ENCODE results near the gene IQCF6. TPM values are rescaled to one million over a fixed set of nuclear protein-coding genes. Genes with fewer than 3 reads are reported as not detected.
"Not testable (repeated sequence)": the region's sequence is repeated elsewhere in the genome, so short reads cannot be mapped to it uniquely, and the experiment has no call there.

IQCF6 gene
- not detected for total RNA-seq
- long read RNA-seq: 0 reads

- intact Hi-C loops (cut with DNase I): no loop called here
- DNase-seq: no peak
- no peak for ATAC-seq (ENCODE audit: poor library complexity)
These were observed at the start of gene IQCF6 for GRCh38 chr3:51779137-51779536. Gene IQCF6 (minus strand): TSS chr3:51779237. CDS start chr3:51779224, 13 bp downstream.

- DNase-seq (no peak), ATAC-seq (ENCODE audit: poor library complexity) (no peak)
- intact Hi-C loops (cut with DNase I): no loop called here
These were observed 49.3 kb upstream of the IQCF6 start for GRCh38 chr3:51828297-51828696.

GRCh38 chr3:51819709-51820406 lies 40.8 kb upstream of the IQCF6 start:
- ATAC-seq (ENCODE audit: poor library complexity) (no peak), DNase-seq (no peak)
- intact Hi-C loops (cut with DNase I): no loop called here

GRCh38 chr3:51819151-51819550 lies 40.1 kb upstream of the IQCF6 start:
- intact Hi-C loops (cut with DNase I): no loop called here
- ATAC-seq (ENCODE audit: poor library complexity) (no peak), DNase-seq (no peak)

GRCh38 chr3:51817375-51817774 lies 38.3 kb upstream of the IQCF6 start:
- intact Hi-C loops (cut with DNase I): no loop called here
- ATAC-seq (ENCODE audit: poor library complexity) (no peak), DNase-seq (no peak)

GRCh38 chr3:51816723-51817122 lies 37.7 kb upstream of the IQCF6 start:
- DNase-seq (no peak), ATAC-seq (ENCODE audit: poor library complexity) (no peak)
- intact Hi-C loops (cut with DNase I): no loop called here

- intact Hi-C loops (cut with DNase I): no loop called here
- ATAC-seq (ENCODE audit: poor library complexity) (no peak), DNase-seq (no peak)
These were observed 36.6 kb upstream of the IQCF6 start for GRCh38 chr3:51815614-51816013.

- intact Hi-C loops (cut with DNase I): no loop called here
- DNase-seq: no peak
- no peak for ATAC-seq (ENCODE audit: poor library complexity)
These were observed 35.0 kb upstream of the IQCF6 start for GRCh38 chr3:51814034-51814433.

- ATAC-seq (ENCODE audit: poor library complexity) (peak; percentile 93), DNase-seq (peak; percentile 75)
- intact Hi-C loops (cut with DNase I): no loop called here
These were observed 34.5 kb upstream of the IQCF6 start for GRCh38 chr3:51813539-51813938.

- intact Hi-C loops (cut with DNase I): no loop called here
- ATAC-seq (ENCODE audit: poor library complexity): no peak
These were observed 29.9 kb upstream of the IQCF6 start for GRCh38 chr3:51808934-51809333.

GRCh38 chr3:51802106-51802703 lies 23.2 kb upstream of the IQCF6 start:
- intact Hi-C loops (cut with DNase I): loop anchor here (2.0 to 5.0 kb wide), 2 partner anchors 85 to 299 kb away; no protein-coding TSS in a partner anchor
- no peak for ATAC-seq (ENCODE audit: poor library complexity)
- no peak for DNase-seq

More at GRCh38 chr3:51808934-51809333, 29.9 kb upstream of the IQCF6 start:
- no peak for DNase-seq

- DNase-seq (no peak), ATAC-seq (ENCODE audit: poor library complexity) (no peak)
- intact Hi-C loops (cut with DNase I): loop anchor here (5.0 kb wide), 1 partner anchor 83 kb away; no protein-coding TSS in a partner anchor
These were observed 21.7 kb upstream of the IQCF6 start for GRCh38 chr3:51800750-51801125.

GRCh38 chr3:51799879-51800749 lies 21.1 kb upstream of the IQCF6 start:
- DNase-seq (no peak), ATAC-seq (ENCODE audit: poor library complexity) (peak; percentile 53)
- intact Hi-C loops (cut with DNase I): loop anchor here (5.0 kb wide), 1 partner anchor 83 kb away; no protein-coding TSS in a partner anchor

GRCh38 chr3:51798411-51798963 lies 19.4 kb upstream of the IQCF6 start:
- intact Hi-C loops (cut with DNase I): no loop called here
- ATAC-seq (ENCODE audit: poor library complexity): no peak
- no peak for DNase-seq

GRCh38 chr3:51796854-51797253 lies 17.8 kb upstream of the IQCF6 start:
- ATAC-seq (ENCODE audit: poor library complexity): no peak
- no peak for DNase-seq
- intact Hi-C loops (cut with DNase I): no loop called here

GRCh38 chr3:51794206-51794605 lies 15.2 kb upstream of the IQCF6 start:
- intact Hi-C loops (cut with DNase I): no loop called here
- DNase-seq: no peak
- no peak for ATAC-seq (ENCODE audit: poor library complexity)

- ATAC-seq (ENCODE audit: poor library complexity) (no peak), DNase-seq (no peak)
- intact Hi-C loops (cut with DNase I): no loop called here
These were observed 13.2 kb upstream of the IQCF6 start for GRCh38 chr3:51792206-51792605.

- ATAC-seq (ENCODE audit: poor library complexity) (no peak), DNase-seq (no peak)
- intact Hi-C loops (cut with DNase I): no loop called here
These were observed 10.4 kb upstream of the IQCF6 start for GRCh38 chr3:51789437-51789836.

- ATAC-seq (ENCODE audit: poor library complexity); DNase-seq; intact Hi-C loops (cut with DNase I): not testable (repeated sequence)
These were observed 8.5 kb upstream of the IQCF6 start for GRCh38 chr3:51787576-51787975.

All from Right ventricle myocardium superior (tissue), 1 donor.